PC-3 (cell line): ENCODE data around the gene CLSTN1. TPM values are rescaled to one million over a fixed set of nuclear protein-coding genes. Genes with fewer than 3 reads are reported as not detected.

Experiments
- ATAC-seq: fragments of 200-7000 bp; cut with Tn5 transposase; 2 replicates; pipeline ENCODE4 v1.9.1; 2020; ENCODE audit warnings: mild to moderate bottlenecking, moderate library complexity
- BruUV-seq: library from RNA; stranded (reverse); fragments of 400-500 nt; replicated peaks from 2 replicates; lab custom pipeline; 2021; lab: Mats Ljungman, UMichigan
- CTCF ChIA-PET: fragments of 300-600 bp; sonication (Branson Sonifier 250); formaldehyde crosslinking; loops from one replicate; lab custom pipeline; 2022; ENCODE audit warnings: antibody characterized with exemption; lab: Charles Lee
- POLR2A ChIA-PET: fragments of 300-600 bp; sonication (Branson Sonifier 250); formaldehyde crosslinking; loops from one replicate; lab custom pipeline; 2022; ENCODE audit warnings: antibody characterized with exemption; ENCODE audit not compliant: unreplicated experiment; lab: Charles Lee
- DNase-seq: peaks from one replicate; pipeline ENCODE4 v3.0.0-alpha.2; 2015
- H2AFZ ChIP-seq: fragments of 300-600 bp; sonication (generic); 2 replicates; pipeline ENCODE4 v1.6.0; 2016; ENCODE audit warnings: antibody characterized with exemption, low read length
- H3F3A ChIP-seq: fragments of 300-600 bp; sonication (generic); one replicate; pipeline ENCODE4 v1.6.0; 2017; ENCODE audit warnings: antibody characterized with exemption, low read length, control low read depth, mild to moderate bottlenecking; ENCODE audit not compliant: unreplicated experiment
- H3K27ac ChIP-seq: fragments of 300-600 bp; sonication (generic); 2 replicates; pipeline ENCODE4 v1.5.1; 2016; ENCODE audit warnings: mild to moderate bottlenecking, low read length
- H3K27me3 ChIP-seq: fragments of 300-600 bp; sonication (generic); 2 replicates; pipeline ENCODE4 v1.6.1; 2016; ENCODE audit warnings: low read length, mixed read lengths
- H3K36me3 ChIP-seq: fragments of 300-600 bp; sonication (generic); 2 replicates; pipeline ENCODE4 v1.6.1; 2016; ENCODE audit warnings: low read depth, mixed run types, low read length, mixed read lengths
- H3K4me1 ChIP-seq: fragments of 300-600 bp; sonication (generic); 2 replicates; pipeline ENCODE4 v1.5.1; 2016; ENCODE audit warnings: low read length; ENCODE audit not compliant: insufficient read depth
- H3K4me2 ChIP-seq: fragments of 300-600 bp; sonication (generic); 2 replicates; pipeline ENCODE4 v1.6.0; 2016; ENCODE audit warnings: low read length
- H3K4me3 ChIP-seq: fragments of 300-600 bp; sonication (generic); 2 replicates; pipeline ENCODE4 v1.5.1; 2016; ENCODE audit warnings: mild to moderate bottlenecking, low read length, mixed read lengths
- H3K79me2 ChIP-seq: fragments of 300-600 bp; sonication (generic); 2 replicates; pipeline ENCODE4 v1.6.1; 2017; ENCODE audit warnings: low read length, mixed read lengths
- H3K9ac ChIP-seq: fragments of 300-600 bp; sonication (generic); 2 replicates; pipeline ENCODE4 v1.6.0; 2016; ENCODE audit warnings: mild to moderate bottlenecking, low read length
- H3K9me2 ChIP-seq: fragments of 300-600 bp; sonication (generic); replicated peaks from 2 replicates; pipeline ENCODE4 v1.6.1; 2016; ENCODE audit warnings: mixed run types, low read length, mixed read lengths
- H3K9me3 ChIP-seq: fragments of 300-600 bp; sonication (generic); 2 replicates; pipeline ENCODE4 v1.6.1; 2016; ENCODE audit warnings: low read length, mixed read lengths
- H4K20me1 ChIP-seq: fragments of 300-600 bp; sonication (generic); 2 replicates; pipeline ENCODE4 v1.6.1; 2016; ENCODE audit warnings: low read length, mixed read lengths
- EZH2 ChIP-seq: fragments of 300-600 bp; sonication (generic); IDR thresholded peaks from one replicate; pipeline ENCODE4 v1.6.1; 2017; ENCODE audit warnings: antibody characterized with exemption, mild to moderate bottlenecking, low read length; ENCODE audit not compliant: unreplicated experiment
- EZH2phosphoT487 ChIP-seq: fragments of 300-600 bp; sonication (generic); IDR thresholded peaks from 2 replicates; pipeline ENCODE4 v1.6.1; 2018; ENCODE audit warnings: mild to moderate bottlenecking, antibody characterized with exemption, low read length, borderline replicate concordance
- intact Hi-C: fragments of 100-400 bp; cut with micrococcal nuclease; formaldehyde crosslinking; loops from 2 replicates; pipeline ENCODE4 v1.9.0; 2023
- total RNA-seq: library from RNA; depleted of rRNA; stranded (reverse); fragments of >200 nt; gene quantifications from 2 replicates; pipeline ENCODE4 v1.2.3, GENCODE V29; 2014
- TF ChIP-seq, protein P1 (sequence below): fragments of 300-600 bp; sonication (generic); conservative IDR thresholded peaks from 2 replicates; pipeline ENCODE4 v1.5.1; 2017; ENCODE audit warnings: antibody characterized with exemption, low read depth, mild to moderate bottlenecking, low read length

Gene CLSTN1
- total RNA-seq, 1 experiment from 2014 or later = 98.3 TPM

DNA sequence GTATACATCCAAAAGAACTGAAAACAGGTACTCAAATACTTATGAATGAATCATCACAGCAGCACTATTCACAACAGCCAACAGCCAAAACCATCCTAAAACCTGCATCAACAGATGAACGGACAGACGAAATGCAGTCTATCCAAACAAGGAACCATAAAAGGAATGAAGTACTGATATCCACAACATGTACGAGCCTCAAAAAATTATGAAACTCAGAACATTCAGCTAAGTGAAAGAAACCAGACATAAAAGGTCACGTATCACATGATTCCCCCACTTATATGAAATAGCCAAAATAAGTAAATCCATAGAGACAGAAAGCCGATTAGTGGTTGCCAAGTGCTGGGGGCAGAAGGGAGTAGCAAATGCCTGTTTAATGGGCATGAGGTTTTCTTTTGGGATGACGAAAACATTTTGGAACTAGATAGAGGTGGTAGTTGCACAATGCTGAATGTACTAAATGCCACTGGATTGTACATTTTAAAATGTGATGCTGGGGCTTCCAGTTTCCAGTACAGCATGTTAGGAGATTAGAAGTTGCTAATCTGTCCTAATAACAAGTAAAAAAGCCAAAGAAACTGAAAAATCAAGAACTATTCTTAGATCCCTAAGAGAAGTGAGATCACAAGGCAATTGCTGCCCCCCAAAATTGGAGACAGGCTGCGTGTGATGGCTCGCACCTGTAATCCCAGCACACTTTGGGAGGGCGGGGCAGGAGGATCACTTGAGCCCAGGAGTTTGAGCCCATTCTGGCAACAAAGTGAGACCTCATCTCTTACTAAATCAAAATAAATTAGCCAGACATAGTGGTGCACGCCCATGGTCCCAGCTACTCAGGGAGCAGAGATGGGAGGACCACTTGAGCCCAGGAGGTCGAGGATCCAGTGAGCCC lies 25.3 kb downstream of the CLSTN1 start:
- Histone ChIP-seq H3F3A (no peaks in the 10 kb centered on the region), H3K4me3 (no peak overlapping the region), H3K36me3 (no peaks in the 10 kb centered on the region), H2AFZ (no peak overlapping the region), H3K79me2 (peaks cover 95% of the 10 kb centered on the region), H3K4me2 (no peak overlapping the region), H3K4me1 (no peaks in the 10 kb centered on the region), H3K27me3 (no peaks in the 10 kb centered on the region), H3K9ac (no peak overlapping the region), H3K9me3 (no peaks in the 10 kb centered on the region), H4K20me1 (peaks cover 18% of the 10 kb centered on the region; the same call in 1 of the 2 replicates), H3K9me2 (no peaks in the 10 kb centered on the region), H3K27ac (no peak overlapping the region)
- POLR2A ChIA-PET = no interaction called here
- DNase-seq (no peak), ATAC-seq (no peak)
- TF ChIP-seq, protein P1, sequence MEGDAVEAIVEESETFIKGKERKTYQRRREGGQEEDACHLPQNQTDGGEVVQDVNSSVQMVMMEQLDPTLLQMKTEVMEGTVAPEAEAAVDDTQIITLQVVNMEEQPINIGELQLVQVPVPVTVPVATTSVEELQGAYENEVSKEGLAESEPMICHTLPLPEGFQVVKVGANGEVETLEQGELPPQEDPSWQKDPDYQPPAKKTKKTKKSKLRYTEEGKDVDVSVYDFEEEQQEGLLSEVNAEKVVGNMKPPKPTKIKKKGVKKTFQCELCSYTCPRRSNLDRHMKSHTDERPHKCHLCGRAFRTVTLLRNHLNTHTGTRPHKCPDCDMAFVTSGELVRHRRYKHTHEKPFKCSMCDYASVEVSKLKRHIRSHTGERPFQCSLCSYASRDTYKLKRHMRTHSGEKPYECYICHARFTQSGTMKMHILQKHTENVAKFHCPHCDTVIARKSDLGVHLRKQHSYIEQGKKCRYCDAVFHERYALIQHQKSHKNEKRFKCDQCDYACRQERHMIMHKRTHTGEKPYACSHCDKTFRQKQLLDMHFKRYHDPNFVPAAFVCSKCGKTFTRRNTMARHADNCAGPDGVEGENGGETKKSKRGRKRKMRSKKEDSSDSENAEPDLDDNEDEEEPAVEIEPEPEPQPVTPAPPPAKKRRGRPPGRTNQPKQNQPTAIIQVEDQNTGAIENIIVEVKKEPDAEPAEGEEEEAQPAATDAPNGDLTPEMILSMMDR = no peak
- no peak for TF ChIP-seq EZH2phosphoT487
- no peak for TF ChIP-seq EZH2
- CTCF ChIA-PET = no interaction called here
- intact Hi-C loops = no loop called here
- no TSS peak for BruUV-seq

DNA sequence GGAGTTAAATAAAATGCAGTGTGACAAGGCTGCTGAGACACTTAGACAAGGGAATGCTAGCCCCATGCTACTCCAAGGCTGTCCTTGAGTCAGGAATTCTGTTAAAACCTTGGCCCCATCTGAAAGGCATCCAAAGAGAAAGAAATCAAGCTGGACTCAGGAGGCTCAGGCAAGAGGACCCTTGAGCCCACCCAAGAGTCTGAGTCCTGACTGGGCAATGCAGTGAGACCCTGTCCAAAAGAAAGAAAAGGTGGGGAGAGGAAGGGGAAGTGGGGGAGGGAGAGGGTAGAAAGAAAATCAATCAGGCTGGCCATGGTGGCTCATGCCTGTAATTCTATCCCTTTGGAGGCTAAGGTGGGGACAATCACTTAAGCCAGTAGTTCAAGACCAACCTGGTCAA lies 26.7 kb downstream of the CLSTN1 start:
- Histone ChIP-seq H3K36me3 (no peaks in the 10 kb centered on the region), H3K27me3 (no peaks in the 10 kb centered on the region), H3K9me3 (no peaks in the 10 kb centered on the region), H3K4me2 (no peak overlapping the region), H4K20me1 (peaks cover 25% of the 10 kb centered on the region), H3K79me2 (peaks cover 95% of the 10 kb centered on the region), H3K27ac (no peak overlapping the region), H3K4me1 (peaks cover 6% of the 10 kb centered on the region; the same call in 1 of the 2 replicates), H3K9me2 (no peaks in the 10 kb centered on the region), H3F3A (no peaks in the 10 kb centered on the region), H3K4me3 (no peak overlapping the region), H2AFZ (no peak overlapping the region), H3K9ac (no peak overlapping the region)
- POLR2A ChIA-PET = no interaction called here
- BruUV-seq = no TSS peak
- CTCF ChIA-PET = no interaction called here
- TF ChIP-seq EZH2 (no peak), EZH2phosphoT487 (no peak)
- TF ChIP-seq, protein P1 = no peak
- no peak for ATAC-seq
- DNase-seq = no peak
- intact Hi-C loops = no loop called here

DNA sequence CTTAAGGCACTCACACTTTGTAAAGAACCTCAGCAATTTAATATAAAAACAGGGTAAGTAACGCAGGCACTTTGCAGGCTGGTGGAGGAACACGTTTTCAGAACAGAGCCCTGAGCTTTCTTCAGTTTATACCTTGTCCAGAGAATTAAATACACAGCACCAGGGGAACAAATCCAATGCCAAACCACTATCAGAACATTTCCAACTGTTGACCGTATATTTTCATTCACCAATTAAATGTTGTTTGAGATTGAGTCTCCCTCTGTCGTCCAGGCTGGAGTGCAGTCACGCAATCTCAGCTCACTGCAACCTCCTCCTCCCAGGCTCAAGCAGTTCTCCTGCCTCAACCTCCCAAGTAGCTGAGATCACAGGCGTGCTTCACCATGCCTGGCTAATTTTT lies 29.7 kb downstream of the CLSTN1 start:
- Histone ChIP-seq H3K27me3 (no peaks in the 10 kb centered on the region), H4K20me1 (peaks cover 26% of the 10 kb centered on the region), H3K27ac (no peak overlapping the region), H3K4me3 (no peak overlapping the region), H3K9ac (no peak overlapping the region), H3K9me3 (no peaks in the 10 kb centered on the region), H3K36me3 (no peaks in the 10 kb centered on the region), H3K79me2 (peaks cover 99% of the 10 kb centered on the region), H3K9me2 (no peaks in the 10 kb centered on the region), H3K4me2 (no peak overlapping the region), H3K4me1 (peaks cover 6% of the 10 kb centered on the region; the same call in 1 of the 2 replicates), H2AFZ (no peak overlapping the region), H3F3A (no peaks in the 10 kb centered on the region)
- ChIA-PET CTCF (no interaction called here), POLR2A (no interaction called here)
- TF ChIP-seq, protein P1 = no peak
- no peak for TF ChIP-seq EZH2phosphoT487
- no peak for TF ChIP-seq EZH2
- intact Hi-C loops = no loop called here
- no peak for ATAC-seq
- no peak for DNase-seq
- BruUV-seq = no TSS peak
